Measurements from ENCODE around the gene CCT5.
"Not testable (repeated sequence)": the region's sequence is repeated elsewhere in the genome, so short reads cannot be mapped to it uniquely, and the experiment has no call there.

The CCT5 gene

GRCh38 chr5:10303201-10303600 lies 53.1 kb downstream of the CCT5 start:
- DNase-seq, result no peak

GRCh38 chr5:10303699-10304170 lies 53.7 kb downstream of the CCT5 start:
- no peak for DNase-seq

DNA sequence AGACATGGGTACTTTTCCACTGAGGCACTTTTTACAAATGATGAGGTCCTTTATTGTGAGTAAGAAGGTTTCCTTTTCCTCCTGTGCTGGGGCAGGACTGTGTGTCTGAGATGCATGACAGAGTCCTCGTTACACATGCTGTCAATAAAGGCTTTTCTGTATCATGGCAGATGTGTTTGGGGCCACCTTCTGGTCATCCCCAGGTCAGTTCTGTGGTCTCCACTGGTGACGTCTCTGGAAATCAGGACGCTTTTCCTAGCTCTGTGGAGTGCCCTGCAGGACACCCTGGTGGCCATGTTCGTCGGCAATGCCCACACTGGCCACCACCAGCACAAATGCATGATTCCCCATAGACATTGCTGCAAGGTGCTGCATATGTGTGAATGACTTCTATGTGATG lies 54.9 kb downstream of the CCT5 start:
- DNase-seq, result no peak

- DNase-seq, result no peak
Observed at GRCh38 chr5:10306114-10306513, 56.0 kb downstream of the CCT5 start.

GRCh38 chr5:10306806-10307205 lies 56.7 kb downstream of the CCT5 start:
- no peak for DNase-seq

DNA sequence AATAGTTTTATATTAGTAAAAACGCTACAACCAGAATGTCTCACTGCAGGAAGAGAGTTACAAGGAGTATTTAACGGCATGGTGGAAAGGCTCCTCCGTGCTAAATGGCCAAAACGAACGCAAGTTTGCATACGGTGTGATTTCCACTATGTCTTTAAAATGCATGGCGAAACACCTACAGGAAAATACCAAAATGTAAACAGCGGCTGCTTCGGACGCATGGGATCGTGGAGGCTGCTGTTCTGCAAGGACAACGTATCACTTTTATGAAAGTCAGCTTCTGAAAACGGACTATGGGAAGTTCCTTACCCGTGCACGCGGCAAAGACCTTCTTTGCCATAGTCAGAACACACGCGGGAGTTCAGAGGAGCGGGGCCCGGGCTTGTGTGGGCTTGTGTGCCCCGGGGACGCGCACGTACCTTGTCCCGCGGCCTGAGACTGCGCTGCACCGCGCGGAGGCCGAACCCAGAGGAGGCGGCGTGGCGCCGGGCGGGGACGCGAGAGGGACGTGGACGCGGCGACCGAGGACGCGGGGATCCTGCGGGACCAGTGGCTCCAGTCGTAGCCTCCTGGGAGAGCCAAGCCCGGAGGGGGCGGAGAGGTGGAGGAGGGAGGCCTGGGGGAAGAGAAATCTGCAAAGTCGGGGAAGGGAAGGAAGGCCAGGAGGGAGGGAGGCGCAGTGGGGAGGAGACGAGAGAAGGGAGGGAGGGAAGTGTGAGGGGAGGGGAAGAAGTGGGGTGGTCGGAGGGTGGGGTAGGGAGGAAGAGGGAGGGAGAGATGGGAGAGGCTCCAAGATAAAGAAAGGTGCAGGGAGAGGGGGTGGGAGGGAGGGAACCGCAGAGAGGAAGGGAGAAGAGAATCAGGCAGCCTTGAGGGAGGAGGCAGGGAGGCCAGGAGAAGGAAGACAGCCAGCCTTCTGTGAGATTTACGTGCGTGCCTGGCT lies 57.4 kb downstream of the CCT5 start, which contains the start of gene CMBL:
TSS of gene CMBL (minus strand) at position 697 of the 943 bp plus-strand sequence. CDS start 17,140 bp downstream, outside the sequence.
- DNase-seq, result peak; percentile 6

GRCh38 chr5:10308844-10309243 lies 58.8 kb downstream of the CCT5 start:
- DNase-seq, result no peak

GRCh38 chr5:10310066-10310779 lies 60.1 kb downstream of the CCT5 start:
- no peak for DNase-seq

GRCh38 chr5:10310835-10311570 lies 60.9 kb downstream of the CCT5 start:
- not testable (repeated sequence) for DNase-seq

GRCh38 chr5:10311595-10312425 lies 61.7 kb downstream of the CCT5 start:
- no peak for DNase-seq

DNA sequence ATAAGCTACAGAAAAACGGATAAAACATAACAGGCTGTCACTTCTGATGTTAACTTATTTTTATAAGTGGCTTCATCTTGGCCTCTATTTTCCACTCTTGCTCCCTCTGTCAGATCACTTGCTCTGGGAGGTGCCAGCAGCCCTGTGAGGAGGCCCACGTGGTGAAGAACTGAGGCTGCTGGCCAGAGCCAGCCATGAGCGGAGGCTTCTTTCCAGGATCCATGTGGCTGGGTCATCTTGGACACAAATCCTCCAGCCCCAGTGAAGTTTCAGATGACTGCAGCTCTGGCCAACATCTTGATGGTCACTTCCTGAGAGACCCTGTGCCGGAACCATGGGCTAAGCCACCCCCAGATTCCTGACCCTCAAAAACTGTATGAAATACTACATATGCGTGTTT lies 65.1 kb downstream of the CCT5 start:
- DNase-seq, result no peak
